Measurements from ENCODE around the gene CLEC4M.

CLEC4M gene

GRCh38 chr19:7818806-7819205 is 55.8 kb downstream of the CLEC4M start:
- no peak for DNase-seq

All from hematopoietic multipotent progenitor cell treated with erythropoietin and hydrocortisone succinate and interleukin-3 and kit ligand, for 6 days (in vitro differentiated cells).